GM06990 (cell line): ENCODE results near the gene MYADML2.

Source experiments
- DNase-seq: peaks from one replicate; pipeline ENCODE4 v3.0.0-alpha.2; 2011; ENCODE audit not compliant: insufficient read length; ENCODE audit errors: extremely low read depth
- H3K27me3 ChIP-seq: replicated peaks from 2 replicates; pipeline ENCODE4 v1.6.0; 2011; ENCODE audit warnings: low read length; ENCODE audit not compliant: control insufficient read depth, insufficient read depth
- H3K36me3 ChIP-seq: 2 replicates; pipeline ENCODE4 v1.5.1; 2011; ENCODE audit warnings: low read length; ENCODE audit not compliant: control insufficient read depth, insufficient read depth
- H3K4me3 ChIP-seq: replicated peaks from 2 replicates; pipeline ENCODE4 v1.5.1; 2011; ENCODE audit warnings: low read depth, mild to moderate bottlenecking, control low read depth, low read length
- CTCF ChIP-seq: IDR thresholded peaks from 2 replicates; pipeline ENCODE4 v1.5.1; 2011; ENCODE audit warnings: low read length, control low read depth, mild to moderate bottlenecking, inconsistent platforms; ENCODE audit not compliant: insufficient read depth, poor library complexity, severe bottlenecking

MYADML2 gene

DNA sequence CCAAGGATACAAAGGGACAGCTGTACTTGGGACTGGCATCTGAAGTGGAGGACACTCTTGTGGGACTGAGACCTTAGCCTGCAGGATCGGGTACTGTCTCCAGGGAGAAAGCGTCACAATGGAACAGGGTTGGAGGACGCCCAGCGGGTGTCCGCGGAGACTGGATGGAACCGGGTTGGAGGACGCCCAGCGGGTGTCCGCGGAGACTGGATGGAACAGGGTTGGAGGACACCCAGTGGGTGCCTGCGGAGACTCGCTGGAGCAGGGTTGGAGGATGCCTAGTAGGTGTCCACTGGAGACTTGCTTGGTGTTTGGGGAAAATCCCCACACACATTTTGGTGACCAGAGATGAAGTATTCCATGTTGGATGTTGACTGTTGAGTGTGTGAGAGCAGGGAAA is at the start of gene MYADML2:
TSS of gene MYADML2 (minus strand) at position 45 of the 400 bp plus-strand sequence. CDS start 5,492 bp downstream, outside the sequence.
- no peak for DNase-seq
- Histone ChIP-seq H3K36me3 (no peaks in the 10 kb centered on the region), H3K4me3 (no peak within 1 kb of the TSS), H3K27me3 (no peaks in the 10 kb centered on the region)
- TF ChIP-seq CTCF = no peak

GRCh38 chr17:81996232-81996756 is 49.3 kb upstream of the MYADML2 start:
- DNase-seq = no peak
- peaks cover 5% of the 10 kb centered on the region for H3K36me3 ChIP-seq
- H3K27me3 ChIP-seq = no peaks in the 10 kb centered on the region
- TF ChIP-seq CTCF = no peak
- H3K4me3 ChIP-seq = no peak overlapping the region

GRCh38 chr17:81995463-81996231 is 48.6 kb upstream of the MYADML2 start:
- no peak overlapping the region for H3K4me3 ChIP-seq
- TF ChIP-seq CTCF = no peak
- H3K27me3 ChIP-seq = no peaks in the 10 kb centered on the region
- H3K36me3 ChIP-seq = peaks cover 5% of the 10 kb centered on the region
- DNase-seq = no peak

DNA sequence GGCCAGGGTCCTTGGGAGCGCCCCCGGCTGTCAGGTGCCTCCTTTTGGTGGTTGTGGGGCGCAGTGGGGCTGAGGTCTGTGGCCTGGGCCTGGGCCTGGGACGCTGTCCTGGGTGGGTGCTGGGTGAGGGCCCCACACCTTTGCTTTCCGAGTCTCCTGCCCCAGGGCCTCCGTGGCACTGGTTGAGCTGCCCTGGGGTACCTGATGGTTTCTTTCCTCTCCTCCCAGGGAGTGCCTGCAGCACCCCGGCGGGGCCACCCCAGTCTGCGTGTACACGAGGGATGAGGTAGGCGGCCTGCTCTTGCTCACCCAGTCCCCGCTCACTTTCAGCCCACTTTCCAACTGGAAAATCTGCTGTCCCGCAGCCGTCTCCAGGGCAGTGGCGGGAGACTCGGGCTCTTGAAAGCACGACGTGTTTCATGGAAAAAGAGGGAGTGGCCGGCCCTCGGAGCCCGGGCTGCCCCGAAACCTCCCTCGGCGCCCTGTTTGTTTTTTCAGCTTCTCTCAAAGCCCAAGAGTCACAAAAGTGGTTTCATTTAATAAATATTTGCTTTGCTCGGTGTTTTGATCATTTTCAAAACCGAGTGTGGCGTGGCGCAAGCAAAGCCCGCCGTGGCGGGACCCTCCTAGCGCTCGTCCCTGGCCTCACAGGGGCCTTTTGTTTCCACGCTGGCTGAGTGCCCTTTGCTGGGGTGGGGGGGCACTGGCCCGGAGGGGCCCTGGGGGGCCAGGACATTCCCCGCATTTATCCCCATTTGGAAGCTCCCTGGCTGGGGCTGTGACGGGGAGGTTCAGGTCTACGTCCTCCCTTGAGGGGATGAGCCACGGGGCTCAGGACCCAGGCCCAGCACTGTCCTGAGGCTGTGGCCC is 47.8 kb upstream of the MYADML2 start:
- TF ChIP-seq CTCF = no peak
- no peaks in the 10 kb centered on the region for H3K27me3 ChIP-seq
- no peak for DNase-seq
- peaks cover 5% of the 10 kb centered on the region for H3K36me3 ChIP-seq
- no peak overlapping the region for H3K4me3 ChIP-seq

- no peaks in the 10 kb centered on the region for H3K27me3 ChIP-seq
- H3K36me3 ChIP-seq = peaks cover 5% of the 10 kb centered on the region
- no peak overlapping the region for H3K4me3 ChIP-seq
- TF ChIP-seq CTCF = no peak
- peak; percentile 14 for DNase-seq
Observed at GRCh38 chr17:81993729-81994592, 46.9 kb upstream of the MYADML2 start.
